Ishikawa (cell line): ENCODE results near the gene PLEKHA1.

Experiments used
- CEBPB ChIP-seq: IDR thresholded peaks from 2 replicates; pipeline ENCODE4 v1.6.1; 2012
- EGR1 ChIP-seq: IDR thresholded peaks from 2 replicates; pipeline ENCODE4 v1.6.1; 2012
- ZBTB7A ChIP-seq: IDR thresholded peaks from 2 replicates; pipeline ENCODE4 v1.6.1; 2012; ENCODE audit warnings: low read depth
- TF ChIP-seq, protein P1 (sequence below): IDR thresholded peaks from 2 replicates; pipeline ENCODE4 v1.6.1; 2012

DNA sequence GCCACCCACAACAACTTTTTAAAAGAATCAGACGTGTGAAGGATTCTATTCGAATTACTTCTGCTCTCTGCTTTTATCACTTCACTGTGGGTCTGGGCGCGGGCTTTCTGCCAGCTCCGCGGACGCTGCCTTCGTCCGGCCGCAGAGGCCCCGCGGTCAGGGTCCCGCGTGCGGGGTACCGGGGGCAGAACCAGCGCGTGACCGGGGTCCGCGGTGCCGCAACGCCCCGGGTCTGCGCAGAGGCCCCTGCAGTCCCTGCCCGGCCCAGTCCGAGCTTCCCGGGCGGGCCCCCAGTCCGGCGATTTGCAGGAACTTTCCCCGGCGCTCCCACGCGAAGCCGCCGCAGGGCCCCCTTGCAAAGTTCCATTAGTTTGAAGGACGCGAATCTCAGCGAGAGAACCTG is 86.4 kb downstream of the PLEKHA1 start:
- TF ChIP-seq ZBTB7A (0 out of 2 replicates have a peak, but pooled peaks have one; percentile 35), CEBPB (no peak), EGR1 (no peak)
- TF ChIP-seq, protein P1, sequence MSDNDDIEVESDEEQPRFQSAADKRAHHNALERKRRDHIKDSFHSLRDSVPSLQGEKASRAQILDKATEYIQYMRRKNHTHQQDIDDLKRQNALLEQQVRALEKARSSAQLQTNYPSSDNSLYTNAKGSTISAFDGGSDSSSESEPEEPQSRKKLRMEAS, result no peak; the same call in 1 of the 2 replicates
